VCaP (cell line): ENCODE data around the gene APCDD1L.
"Not testable (repeated sequence)": the region's sequence is repeated elsewhere in the genome, so short reads cannot be mapped to it uniquely, and the experiment has no call there.

Source experiments
- H3K27ac ChIP-seq: fragments of 450-650 bp; 2 replicates; pipeline ENCODE4 v1.5.1; 2017
- CTCF ChIP-seq: fragments of 450-650 bp; conservative IDR thresholded peaks from 2 replicates; pipeline ENCODE4 v1.5.1; 2017; ENCODE audit warnings: mild to moderate bottlenecking, moderate library complexity

Gene APCDD1L

GRCh38 chr20:58512808-58513552 lies 2.2 kb downstream of the APCDD1L start:
- TF ChIP-seq CTCF = no peak
- no peak overlapping the region for H3K27ac ChIP-seq

DNA sequence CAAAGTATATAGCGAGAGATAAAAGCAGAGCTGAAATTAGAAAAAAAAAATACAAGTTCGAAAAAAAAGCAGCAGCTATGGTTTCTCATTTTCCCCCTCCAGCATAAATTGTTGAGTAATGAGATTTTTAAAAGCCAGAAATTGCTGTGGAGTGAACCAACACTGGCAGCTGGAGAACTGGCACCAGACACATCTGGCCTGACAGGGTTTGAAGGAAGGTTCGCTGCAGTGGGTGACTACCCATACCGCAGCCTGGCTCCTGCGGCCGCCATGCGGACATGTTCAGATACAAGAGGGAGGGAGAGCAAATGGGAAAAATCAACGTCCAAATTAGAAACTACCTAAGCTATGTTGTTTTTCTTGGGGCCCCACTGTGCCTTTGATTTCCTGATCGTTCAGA lies 3.3 kb downstream of the APCDD1L start:
- TF ChIP-seq CTCF = no peak
- no peak overlapping the region for H3K27ac ChIP-seq

GRCh38 chr20:58511364-58511763 lies 3.8 kb downstream of the APCDD1L start:
- H3K27ac ChIP-seq = no peak overlapping the region
- no peak for TF ChIP-seq CTCF

- no peak for TF ChIP-seq CTCF
- H3K27ac ChIP-seq = no peak overlapping the region
These were observed 4.3 kb downstream of the APCDD1L start for GRCh38 chr20:58510921-58511320.

DNA sequence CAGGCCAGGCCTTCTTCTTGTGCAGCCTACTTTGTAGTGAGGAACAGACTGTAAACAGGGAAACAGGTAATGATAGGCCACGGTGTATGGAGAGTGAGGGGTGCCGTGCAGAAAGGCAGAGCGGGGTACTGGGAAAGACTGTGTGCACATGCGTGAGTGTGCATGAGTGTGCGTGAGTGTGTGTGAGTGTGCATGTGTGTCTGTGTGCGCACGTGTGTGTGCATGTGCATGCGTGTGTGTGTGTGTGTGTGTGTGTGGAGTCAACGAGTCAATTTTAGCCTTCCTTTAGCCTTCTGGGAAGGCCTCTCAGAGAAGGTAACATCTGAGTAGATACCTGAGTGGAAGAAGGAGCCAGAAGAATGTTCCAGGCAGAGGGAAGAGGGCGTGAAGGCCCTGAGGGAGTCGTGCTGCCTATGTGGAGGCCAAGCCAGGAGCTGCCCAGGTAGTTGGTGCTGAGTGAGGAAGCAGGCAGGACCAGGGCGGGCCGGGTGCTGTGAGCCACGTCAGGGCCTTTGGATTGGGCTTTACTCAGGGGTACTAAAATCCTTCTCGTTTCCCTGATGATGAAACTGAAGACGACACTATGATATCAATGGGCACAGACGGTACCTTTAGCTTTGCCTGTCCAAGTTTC lies 6.3 kb downstream of the APCDD1L start:
- no peak for TF ChIP-seq CTCF
- no peak overlapping the region for H3K27ac ChIP-seq

DNA sequence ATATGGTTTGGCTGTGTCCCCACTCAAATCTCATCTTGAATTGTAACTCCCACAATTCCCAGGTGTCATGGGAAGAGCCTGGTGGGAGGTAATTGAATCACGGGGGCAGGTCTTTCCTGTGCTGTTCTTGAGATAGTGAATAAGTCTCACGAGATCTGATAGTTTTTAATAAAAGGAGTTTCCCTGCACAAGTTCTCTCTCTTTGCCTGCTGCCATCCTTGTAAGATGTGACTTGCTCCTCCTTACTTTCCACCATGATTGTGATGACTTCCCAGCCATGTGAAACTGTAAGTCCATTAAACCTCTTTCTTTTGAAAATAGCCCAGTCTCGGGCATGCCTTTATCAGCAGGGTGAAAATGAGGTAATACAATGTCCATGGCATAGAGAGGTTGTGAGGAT lies 8.2 kb downstream of the APCDD1L start:
- H3K27ac ChIP-seq = not testable (repeated sequence)

DNA sequence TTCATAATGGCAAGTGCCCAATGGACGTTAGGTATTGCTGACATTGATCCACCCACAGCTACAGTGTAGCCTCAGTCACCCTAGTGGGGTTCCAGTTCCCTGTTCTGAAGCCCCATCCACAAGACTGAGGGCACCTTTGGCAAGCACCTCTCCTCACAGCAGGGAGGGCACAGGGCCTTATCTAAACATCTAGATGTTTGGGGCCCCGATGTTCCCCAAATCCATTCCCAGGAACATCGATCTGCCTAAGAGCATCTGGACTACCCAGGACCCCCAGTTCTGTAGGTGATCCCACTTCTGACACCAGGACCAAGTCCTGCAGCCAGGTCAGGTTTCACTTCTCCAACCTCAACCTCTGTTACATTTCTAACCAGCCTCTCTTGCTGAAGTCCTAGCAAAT lies 10.6 kb downstream of the APCDD1L start:
- no peak for TF ChIP-seq CTCF
- H3K27ac ChIP-seq = no peak overlapping the region

GRCh38 chr20:58503668-58504067 lies 11.5 kb downstream of the APCDD1L start:
- H3K27ac ChIP-seq = no peak overlapping the region
- TF ChIP-seq CTCF = no peak
